Esophagus squamous epithelium (tissue), 5 donors: Measurements from ENCODE around the gene ST3GAL5. TPM values are rescaled to one million over a fixed set of nuclear protein-coding genes. Genes with fewer than 3 reads are reported as not detected.

Source experiments
- DNase-seq: peaks from one replicate; lab custom pipeline; 2025; lab: John Stamatoyannopoulos, UW
- H3K27ac ChIP-seq, 4 donors: fragments of 200-600 bp; sonication (generic); one replicate each; pipeline ENCODE4 v1.5.1; 2016 to 2019; ENCODE audit warnings: mild to moderate bottlenecking in 1 of 4
- H3K27me3 ChIP-seq, 4 donors: fragments of 200-600 bp; sonication (generic); 1 replicate in 3 of 4; 2 replicates in 1 of 4; pipeline versions ENCODE4 v1.5.1 to v1.6.0; 2017 to 2021; ENCODE audit warnings: antibody characterized with exemption in 1 of 4
- H3K36me3 ChIP-seq, 3 donors: fragments of 200-600 bp; sonication (generic); one replicate each; pipeline ENCODE4 v1.5.1; 2016 to 2019
- H3K4me1 ChIP-seq, 3 donors: fragments of 200-600 bp; sonication (generic); one replicate each; pipeline ENCODE4 v1.5.1; 2017 to 2019
- H3K4me3 ChIP-seq, 4 donors: fragments of 200-600 bp; sonication (generic); 1 replicate in 3 of 4; 2 replicates in 1 of 4; pipeline ENCODE4 v1.5.1; 2016 to 2019; ENCODE audit warnings: mild to moderate bottlenecking in 2 of 4, moderate library complexity in 1 of 4
- H3K9me3 ChIP-seq, 3 donors: fragments of 200-600 bp; sonication (generic); one replicate each; pipeline ENCODE4 v1.5.1; 2016 to 2019
- POLR2A ChIP-seq, 4 donors: fragments of 450-650 bp; IDR thresholded peaks; one replicate each; pipeline ENCODE4 v1.6.1; 2017; ENCODE audit warnings: antibody characterized with exemption in 4 of 4, mild to moderate bottlenecking in 4 of 4, moderate library complexity in 3 of 4
- WGBS, 2 donors: methylation state at CpG; one replicate each; pipeline ENCODE4 v1.1.5; 2018; 5-methylcytosine and 5-hydroxymethylcytosine counted together
- intact Hi-C: fragments of 100-400 bp; cut with DNase I; formaldehyde crosslinking; loops from one replicate; pipeline ENCODE4 v1.15.0; 2022
- small RNA-seq, 4 donors: library from RNA; depleted of rRNA; stranded (forward); fragments of <200 nt; gene quantifications; one replicate each; pipeline ENCODE3, GENCODE V24; 2016
- total RNA-seq, 4 donors: library from RNA; depleted of rRNA; stranded (reverse); fragments of >200 nt; gene quantifications; one replicate each; pipeline ENCODE4 v1.1.0, GENCODE V29; 2016
- TF ChIP-seq, protein P1 (sequence below), 6 experiments: fragments of 450-650 bp in 4 of 6; fragments of 200-600 bp in 2 of 6; sonication (generic) in 2 of 6; IDR thresholded peaks; one replicate each; pipeline ENCODE4 v1.5.1; 2016 to 2019; ENCODE audit warnings: antibody characterized with exemption in 6 of 6, mild to moderate bottlenecking in 4 of 6, moderate library complexity in 4 of 6
- donor health status: DM: yes; HTN: yes; CAD: no.

The ST3GAL5 gene
- total RNA-seq, 4 donors from 2014 or later, result 1.3 to 13.5 (median 5.2) TPM

DNA sequence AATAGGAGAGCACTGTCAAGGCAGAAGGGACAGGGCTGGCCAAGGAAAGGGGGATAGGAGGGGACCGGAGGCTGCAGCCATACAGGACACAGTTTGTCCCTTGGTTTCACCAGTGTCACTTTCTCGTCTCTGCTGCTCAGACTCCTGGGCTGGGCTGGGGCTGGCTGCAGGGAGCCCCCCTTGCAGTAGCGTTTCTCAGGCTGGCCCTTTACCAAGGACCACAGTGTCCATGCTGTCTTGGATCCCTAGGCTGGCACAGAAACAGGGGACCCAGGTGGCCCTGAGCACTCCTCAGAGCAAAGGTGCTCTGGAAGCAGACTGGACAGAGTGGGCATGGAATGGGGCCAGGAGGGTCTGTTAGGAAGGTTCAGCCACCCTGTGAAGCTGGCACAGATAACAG lies 100.2 kb downstream of the ST3GAL5 start:
- H3K36me3 ChIP-seq, result peaks cover 0 to 14% (median 5%) of the 10 kb centered on the region in 3 donors
- H3K9me3 ChIP-seq, result no peaks in the 10 kb centered on the region
- intact Hi-C loops, result no loop called here
- 64 to 86% methylated on average over 2 of the region's 3 CpGs for WGBS, 2 donors
- no peak for TF ChIP-seq POLR2A (IDR thresholded peaks at IDR 0.05)
- TF ChIP-seq, protein P1, sequence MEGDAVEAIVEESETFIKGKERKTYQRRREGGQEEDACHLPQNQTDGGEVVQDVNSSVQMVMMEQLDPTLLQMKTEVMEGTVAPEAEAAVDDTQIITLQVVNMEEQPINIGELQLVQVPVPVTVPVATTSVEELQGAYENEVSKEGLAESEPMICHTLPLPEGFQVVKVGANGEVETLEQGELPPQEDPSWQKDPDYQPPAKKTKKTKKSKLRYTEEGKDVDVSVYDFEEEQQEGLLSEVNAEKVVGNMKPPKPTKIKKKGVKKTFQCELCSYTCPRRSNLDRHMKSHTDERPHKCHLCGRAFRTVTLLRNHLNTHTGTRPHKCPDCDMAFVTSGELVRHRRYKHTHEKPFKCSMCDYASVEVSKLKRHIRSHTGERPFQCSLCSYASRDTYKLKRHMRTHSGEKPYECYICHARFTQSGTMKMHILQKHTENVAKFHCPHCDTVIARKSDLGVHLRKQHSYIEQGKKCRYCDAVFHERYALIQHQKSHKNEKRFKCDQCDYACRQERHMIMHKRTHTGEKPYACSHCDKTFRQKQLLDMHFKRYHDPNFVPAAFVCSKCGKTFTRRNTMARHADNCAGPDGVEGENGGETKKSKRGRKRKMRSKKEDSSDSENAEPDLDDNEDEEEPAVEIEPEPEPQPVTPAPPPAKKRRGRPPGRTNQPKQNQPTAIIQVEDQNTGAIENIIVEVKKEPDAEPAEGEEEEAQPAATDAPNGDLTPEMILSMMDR (IDR thresholded peaks at IDR 0.05), result no peak
- no peak for DNase-seq
- no peak overlapping the region for H3K27ac ChIP-seq
- no peak overlapping the region for H3K4me3 ChIP-seq
- no peaks in the 10 kb centered on the region for H3K27me3 ChIP-seq
- peaks cover 8 to 45% (median 22%) of the 10 kb centered on the region in 3 donors for H3K4me1 ChIP-seq

GRCh38 chr2:85787981-85788340 lies 100.8 kb downstream of the ST3GAL5 start:
- Histone ChIP-seq H3K36me3 (peaks cover 0 to 16% (median 5%) of the 10 kb centered on the region in 3 donors), H3K27me3 (no peaks in the 10 kb centered on the region), H3K4me1 (peaks cover 6 to 38% (median 21%) of the 10 kb centered on the region in 3 donors), H3K4me3 (no peak overlapping the region), H3K9me3 (no peaks in the 10 kb centered on the region), H3K27ac (no peak overlapping the region)
- TF ChIP-seq, protein P1 (IDR thresholded peaks at IDR 0.05), result no peak
- intact Hi-C loops, result no loop called here
- 93 to 94% methylated on average over 4 of the region's 6 CpGs for WGBS, 2 donors
- no peak for DNase-seq

- TF ChIP-seq, protein P1 (IDR thresholded peaks at IDR 0.05), result no peak
- no peak for TF ChIP-seq POLR2A (IDR thresholded peaks at IDR 0.05)
- no peak for DNase-seq
- Histone ChIP-seq H3K27me3 (no peaks in the 10 kb centered on the region), H3K36me3 (peaks cover 0 to 16% (median 5%) of the 10 kb centered on the region in 3 donors), H3K9me3 (no peaks in the 10 kb centered on the region), H3K4me1 (peaks cover under 1 to 33% (median 16%) of the 10 kb centered on the region in 3 donors), H3K4me3 (no peak overlapping the region), H3K27ac (no peak overlapping the region)
- 70 to 78% methylated on average over 2 to 5 of the region's 8 CpGs for WGBS, 2 donors
- intact Hi-C loops, result no loop called here
Observed at GRCh38 chr2:85787282-85787980, 101.4 kb downstream of the ST3GAL5 start.

Small RNA genes lying within 50 kb of the gene (small RNA-seq; reads per million reads assigned to genes)
- gene RN7SKP83, result 0 reads per million in 4 donors

Other genes with a start within 250 kb of the ST3GAL5 start
- gene SFTPB, start 220.8 kb downstream of the ST3GAL5 start, total RNA-seq, result not detected
- 1 to 10 TPM in 3 of 4 donors, under 1 TPM in 1; 0.76 to 6.1 (median 2.1) TPM for gene GNLY, start 194.6 kb downstream of the ST3GAL5 start, total RNA-seq
- 10 to 100 TPM in 2 of 4 donors, 1 to 10 TPM in 2; 2.0 to 24.6 (median 7.6) TPM for gene ATOH8, start 135.0 kb downstream of the ST3GAL5 start, total RNA-seq
- gene POLR1A, start 216.9 kb upstream of the ST3GAL5 start, total RNA-seq, result 10 to 100 TPM; 11.8 to 20.2 (median 16.2) TPM
- 10 to 100 TPM; 16.7 to 63.9 (median 53.1) TPM for gene PTCD3, start 217.2 kb upstream of the ST3GAL5 start, total RNA-seq